Measurements from ENCODE around the gene CIAO2B.

The CIAO2B gene

DNA sequence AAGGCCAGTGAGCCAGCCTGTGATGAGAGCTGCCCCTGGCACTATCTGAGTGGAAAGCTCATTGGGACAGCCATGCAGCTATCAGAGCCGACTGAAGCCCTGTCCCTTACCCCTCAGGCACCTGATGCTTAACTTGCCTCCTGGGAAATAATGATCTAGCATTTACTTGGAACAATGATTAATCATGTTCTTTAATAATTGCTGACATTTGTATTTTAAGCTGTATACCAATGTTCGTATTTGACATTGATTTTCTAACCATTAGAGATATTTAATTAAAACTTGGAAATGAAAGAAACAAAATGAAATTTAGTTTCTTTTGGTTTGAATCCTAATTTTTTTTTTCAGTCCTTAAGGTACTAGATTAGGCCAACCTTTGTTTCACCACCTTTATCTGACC, 43.4 kb downstream of the CIAO2B start:
- no peak for DNase-seq (ENCODE audit: low read depth in 2 of 2, low spot score in 1 of 2)

DNA sequence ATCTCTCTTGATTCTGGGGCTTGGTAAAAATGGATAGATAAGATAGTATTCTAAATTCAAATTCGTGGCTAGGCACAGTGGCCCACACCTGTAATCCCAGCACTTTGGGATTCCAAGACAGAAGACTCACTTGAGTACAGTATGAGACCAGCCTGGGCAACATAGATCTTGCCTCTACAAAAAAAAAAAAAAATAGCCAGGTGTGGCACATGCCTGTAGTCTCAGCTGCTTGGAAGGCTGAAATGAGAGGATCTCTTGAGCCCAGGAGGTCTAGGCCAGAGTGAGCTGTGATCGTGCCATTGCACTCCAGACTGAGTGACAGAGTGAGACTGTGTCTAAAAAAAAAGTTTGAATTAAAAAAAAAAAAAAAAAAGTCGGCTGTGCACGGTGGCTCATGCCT, 44.6 kb downstream of the CIAO2B start:
- no peak for DNase-seq (ENCODE audit: low read depth in 2 of 2, low spot score in 1 of 2)

DNA sequence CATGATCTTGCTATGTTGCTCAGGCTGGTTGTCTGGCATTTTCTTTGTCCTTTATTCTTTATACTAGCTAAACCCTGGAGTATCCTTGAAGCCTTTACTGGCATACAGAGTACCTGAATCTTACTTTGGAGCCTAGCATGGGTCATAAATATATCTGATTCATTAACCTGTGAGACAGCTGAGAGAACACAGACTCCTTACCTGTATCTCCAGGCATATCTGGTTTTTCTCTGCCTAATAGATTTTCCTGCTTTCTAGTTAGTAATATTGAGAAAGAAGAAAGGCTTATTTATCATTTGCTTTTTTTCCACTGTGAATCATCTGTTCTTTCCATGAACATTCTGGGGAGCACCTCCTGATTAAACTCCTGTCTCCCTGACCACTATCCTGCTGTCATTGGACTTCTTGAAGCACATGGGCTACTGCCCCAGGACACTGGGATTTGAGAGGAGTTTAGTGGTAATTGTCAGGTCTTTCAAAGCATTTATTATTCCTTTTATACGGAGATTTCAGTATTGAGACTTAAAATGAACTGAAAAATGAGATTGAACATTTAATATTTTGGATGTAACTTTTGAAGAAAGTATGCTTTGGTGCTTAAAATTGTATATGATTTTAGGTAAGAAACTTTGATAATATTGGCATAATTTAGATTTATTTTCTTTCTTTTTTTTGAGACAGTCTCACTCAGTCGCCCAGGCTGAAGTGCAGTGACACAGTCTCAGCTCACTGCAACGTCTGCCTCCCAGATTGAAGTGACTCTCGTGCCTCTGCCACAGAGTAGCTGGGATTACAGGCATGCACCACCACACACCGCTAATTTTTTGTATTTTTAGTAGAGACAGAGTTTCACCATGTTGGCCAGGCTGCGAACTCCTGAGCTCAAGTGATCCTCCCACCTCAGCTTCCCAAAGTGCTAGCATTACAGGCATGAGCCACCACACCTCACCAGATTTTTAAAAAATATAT, 45.3 kb downstream of the CIAO2B start:
- no peak for DNase-seq (ENCODE audit: low read depth in 2 of 2, low spot score in 1 of 2)

DNA sequence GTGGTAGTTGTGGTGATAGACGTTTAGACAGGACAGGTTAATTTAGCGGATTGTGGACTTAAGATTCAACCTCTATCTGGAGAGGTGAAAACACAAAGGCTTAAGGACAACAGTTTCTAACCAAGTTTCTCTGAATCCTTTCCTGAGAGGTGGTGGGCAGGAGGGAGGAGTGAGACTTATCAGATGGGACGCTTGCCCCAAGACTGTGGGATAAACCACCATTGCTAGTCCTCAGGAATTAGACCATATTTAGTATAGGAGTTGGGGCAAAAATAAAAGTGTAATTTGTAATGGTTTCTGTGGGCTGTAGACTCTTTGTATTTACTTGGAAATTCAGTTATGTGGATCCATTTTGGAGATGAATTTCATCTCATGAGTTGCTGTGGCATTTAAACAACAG, 47.3 kb downstream of the CIAO2B start:
- DNase-seq (ENCODE audit: low read depth in 2 of 2, low spot score in 1 of 2), result no peak

DNA sequence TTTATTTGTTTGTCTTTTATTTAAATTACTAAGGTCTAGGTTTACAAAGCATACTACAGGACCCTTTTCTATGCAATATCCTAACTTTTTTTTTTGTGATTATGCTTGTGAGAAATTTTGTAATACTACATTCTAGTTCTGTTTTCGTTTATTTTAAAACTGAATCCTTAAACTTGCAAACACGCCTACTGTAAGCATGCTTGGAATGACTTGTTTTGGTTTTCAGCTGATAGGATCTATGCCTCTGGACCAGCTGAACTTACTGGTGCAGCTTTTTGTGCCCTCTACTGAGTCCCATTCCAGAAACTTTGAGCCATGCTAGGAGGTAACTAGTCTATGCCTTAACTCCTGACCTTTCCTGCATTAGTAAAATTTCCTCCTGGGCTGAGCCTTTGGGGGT, 47.9 kb downstream of the CIAO2B start:
- no peak for DNase-seq (ENCODE audit: low read depth in 2 of 2, low spot score in 1 of 2)

DNA sequence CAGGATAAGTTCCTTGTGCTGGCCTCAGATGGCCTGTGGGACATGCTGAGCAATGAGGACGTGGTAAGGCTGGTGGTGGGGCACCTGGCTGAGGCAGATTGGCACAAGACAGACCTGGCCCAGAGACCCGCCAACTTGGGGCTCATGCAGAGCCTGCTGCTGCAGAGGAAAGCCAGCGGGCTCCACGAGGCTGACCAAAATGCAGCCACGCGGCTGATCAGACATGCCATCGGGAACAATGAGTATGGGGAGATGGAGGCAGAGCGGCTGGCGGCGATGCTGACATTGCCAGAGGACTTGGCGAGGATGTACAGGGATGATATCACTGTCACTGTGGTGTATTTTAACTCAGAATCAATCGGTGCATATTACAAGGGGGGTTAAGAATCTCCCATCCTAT, 48.7 kb downstream of the CIAO2B start:
- DNase-seq (ENCODE audit: low read depth in 2 of 2, low spot score in 1 of 2), result no peak

DNA sequence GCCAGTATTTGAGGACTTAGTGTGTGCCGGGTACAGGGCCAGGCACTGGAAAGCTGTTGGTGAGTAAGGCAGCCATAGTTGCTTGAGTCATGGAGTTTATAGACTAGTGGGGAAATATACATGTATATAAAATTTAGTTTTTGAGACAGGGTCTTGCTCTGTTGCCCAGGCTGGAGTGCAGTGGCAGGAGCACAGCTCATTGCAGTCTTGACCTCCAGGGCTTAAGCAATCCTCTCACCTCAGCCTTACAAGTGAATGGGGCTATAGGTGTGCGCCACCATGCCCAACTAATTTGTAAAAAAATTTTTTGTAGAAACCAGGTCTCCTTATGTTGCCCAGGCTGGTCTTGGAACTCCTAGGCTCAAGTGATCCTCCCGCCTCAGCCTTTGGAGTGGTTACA, 51.5 kb downstream of the CIAO2B start:
- no peak for DNase-seq (ENCODE audit: low read depth in 2 of 2, low spot score in 1 of 2)

Measured in stimulated activated CD8-positive, alpha-beta memory T cell treated with anti-CD3 and anti-CD28 coated beads, Interleukin-4, amount 100 ng/mL, for 1 hour (primary cell).